ENCODE measurements around the gene CENPX.

DNA sequence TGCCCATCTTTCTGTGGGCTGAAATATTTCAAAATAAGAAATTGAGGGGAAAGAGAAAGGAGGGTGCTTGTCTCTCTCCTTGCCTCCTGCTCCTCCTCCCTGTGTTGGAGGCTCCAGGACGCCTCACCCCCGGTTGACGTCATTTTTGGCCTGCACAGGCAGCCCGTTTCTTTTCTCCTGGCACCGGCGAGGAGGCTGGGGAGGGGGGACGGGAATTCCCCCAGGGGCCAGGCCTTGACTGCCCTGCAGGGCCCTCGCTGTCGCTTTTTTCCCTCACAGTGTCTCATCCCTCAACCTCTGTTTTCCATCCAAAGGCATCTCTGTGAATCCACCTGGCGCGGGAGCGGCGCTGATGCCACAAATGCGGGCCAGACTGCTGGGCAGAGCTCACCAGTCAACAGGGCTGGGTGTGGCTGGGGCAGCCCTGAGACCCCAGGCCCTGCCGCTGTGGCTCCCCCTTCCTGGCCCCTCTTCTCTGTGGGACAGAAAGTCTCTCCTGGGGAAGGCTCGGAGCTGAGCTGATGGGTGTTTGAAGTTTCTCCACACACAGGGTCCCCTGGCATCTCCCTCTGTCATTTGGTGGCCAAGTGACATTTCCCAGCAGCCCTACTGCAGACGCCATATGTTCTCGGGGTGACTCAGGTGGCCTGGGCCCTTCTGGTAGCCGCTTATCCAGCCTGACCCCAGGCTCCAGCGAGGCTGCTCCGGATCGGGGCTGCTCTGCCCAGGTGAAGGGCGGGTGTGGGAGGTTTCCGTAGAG lies 16.0 kb downstream of the CENPX start:
- TF ChIP-seq CTCF (optimal IDR thresholded peaks at IDR 0.05 in 1 of 3, IDR thresholded peaks at IDR 0.05 in 1 of 3, conservative IDR thresholded peaks at IDR 0.05 in 1 of 3; ENCODE audit: extremely low read depth in 1 of 3, insufficient read depth in 2 of 3, low read length in 3 of 3), result no peak
- TF ChIP-seq EZH2 (IDR thresholded peaks at IDR 0.05; ENCODE audit: low read length), result no peak
